Measurements from ENCODE around the gene GNPTAB.

DNA sequence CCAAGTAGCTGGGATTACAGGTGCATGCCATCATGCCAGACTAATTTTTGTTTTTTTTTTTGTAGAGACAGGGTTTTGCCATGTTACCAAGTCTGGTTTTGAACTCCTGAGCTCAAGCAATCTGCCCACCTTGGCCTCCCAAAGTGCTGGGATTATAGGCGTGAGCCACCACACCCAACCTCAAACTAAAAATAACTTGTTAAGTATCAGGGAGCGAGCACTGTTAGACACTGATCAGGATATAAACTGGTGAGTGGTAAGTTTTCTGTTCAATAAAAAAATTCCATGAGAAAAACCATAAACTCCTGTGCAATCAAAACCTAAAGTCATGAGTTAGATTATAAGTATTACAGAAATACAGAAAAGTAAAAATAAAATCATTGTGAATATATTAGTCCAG, 46.9 kb downstream of the GNPTAB start:
- TF ChIP-seq, protein P1, sequence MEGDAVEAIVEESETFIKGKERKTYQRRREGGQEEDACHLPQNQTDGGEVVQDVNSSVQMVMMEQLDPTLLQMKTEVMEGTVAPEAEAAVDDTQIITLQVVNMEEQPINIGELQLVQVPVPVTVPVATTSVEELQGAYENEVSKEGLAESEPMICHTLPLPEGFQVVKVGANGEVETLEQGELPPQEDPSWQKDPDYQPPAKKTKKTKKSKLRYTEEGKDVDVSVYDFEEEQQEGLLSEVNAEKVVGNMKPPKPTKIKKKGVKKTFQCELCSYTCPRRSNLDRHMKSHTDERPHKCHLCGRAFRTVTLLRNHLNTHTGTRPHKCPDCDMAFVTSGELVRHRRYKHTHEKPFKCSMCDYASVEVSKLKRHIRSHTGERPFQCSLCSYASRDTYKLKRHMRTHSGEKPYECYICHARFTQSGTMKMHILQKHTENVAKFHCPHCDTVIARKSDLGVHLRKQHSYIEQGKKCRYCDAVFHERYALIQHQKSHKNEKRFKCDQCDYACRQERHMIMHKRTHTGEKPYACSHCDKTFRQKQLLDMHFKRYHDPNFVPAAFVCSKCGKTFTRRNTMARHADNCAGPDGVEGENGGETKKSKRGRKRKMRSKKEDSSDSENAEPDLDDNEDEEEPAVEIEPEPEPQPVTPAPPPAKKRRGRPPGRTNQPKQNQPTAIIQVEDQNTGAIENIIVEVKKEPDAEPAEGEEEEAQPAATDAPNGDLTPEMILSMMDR (IDR thresholded peaks at IDR 0.05; ENCODE audit: low read depth, low read length), result no peak
- TF ChIP-seq EZH2phosphoT487 (IDR thresholded peaks at IDR 0.05; ENCODE audit: low read depth), result no peak
